GM18507 (cell line): Measurements from ENCODE around the gene GNAI3.

Source experiments
- DNase-seq: peaks from one replicate; pipeline ENCODE4 v3.0.0; 2011; ENCODE audit warnings: low read depth; ENCODE audit not compliant: insufficient read length; ENCODE audit errors: extremely low spot score
- FAIRE-seq: peaks from 2 replicates; lab custom pipeline; 2011; peaks lifted over from hg19 to GRCh38; lab: Jason Lieb, UNC

Gene GNAI3

DNA sequence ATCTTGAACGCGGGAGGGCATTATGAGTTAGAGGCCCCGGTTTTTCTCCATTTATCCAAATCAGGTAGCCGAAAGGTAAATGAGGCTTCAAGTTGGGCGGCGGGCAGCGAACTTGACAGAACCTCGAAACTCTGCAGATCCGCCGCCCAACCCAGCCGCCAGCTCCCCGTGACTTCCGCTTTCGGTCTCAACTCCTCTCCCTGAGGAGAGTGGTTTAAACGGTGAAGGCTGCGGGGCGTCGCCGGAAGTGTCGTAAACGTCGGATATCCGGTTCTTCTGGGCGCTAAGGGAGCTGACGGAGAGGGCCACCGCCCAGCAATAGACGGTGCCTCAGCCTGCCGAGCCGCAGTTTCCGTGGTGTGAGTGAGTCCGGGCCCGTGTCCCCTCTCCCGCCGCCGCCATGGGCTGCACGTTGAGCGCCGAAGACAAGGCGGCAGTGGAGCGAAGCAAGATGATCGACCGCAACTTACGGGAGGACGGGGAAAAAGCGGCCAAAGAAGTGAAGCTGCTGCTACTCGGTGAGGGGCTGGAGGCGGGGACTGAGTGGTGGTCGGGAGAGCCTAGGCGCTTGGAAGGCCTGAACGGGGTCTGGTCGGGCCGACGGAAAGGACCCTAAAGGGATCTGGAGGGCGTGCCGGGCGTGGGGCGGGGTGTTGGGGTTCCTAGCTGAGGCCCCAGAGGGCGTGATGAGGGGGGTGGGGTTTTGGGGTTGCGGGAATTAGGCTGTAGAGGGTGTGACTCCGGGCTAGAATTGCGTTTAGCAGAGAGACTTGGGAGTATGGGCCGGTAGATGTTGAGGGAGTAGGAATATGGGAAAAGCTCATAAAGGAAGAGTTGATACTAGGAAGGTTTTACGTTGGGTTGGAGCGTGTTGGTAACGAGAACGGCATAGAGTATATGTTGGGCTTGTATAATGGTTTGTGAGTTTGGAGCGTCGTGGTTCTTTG, at the start of gene GNAI3:
GNAI3 (plus strand) TSS at position 295 of the 947 bp plus-strand sequence; CDS start at position 401, 106 bp downstream.
- FAIRE-seq (peak; percentile 96), DNase-seq (peak; percentile 85)

DNA sequence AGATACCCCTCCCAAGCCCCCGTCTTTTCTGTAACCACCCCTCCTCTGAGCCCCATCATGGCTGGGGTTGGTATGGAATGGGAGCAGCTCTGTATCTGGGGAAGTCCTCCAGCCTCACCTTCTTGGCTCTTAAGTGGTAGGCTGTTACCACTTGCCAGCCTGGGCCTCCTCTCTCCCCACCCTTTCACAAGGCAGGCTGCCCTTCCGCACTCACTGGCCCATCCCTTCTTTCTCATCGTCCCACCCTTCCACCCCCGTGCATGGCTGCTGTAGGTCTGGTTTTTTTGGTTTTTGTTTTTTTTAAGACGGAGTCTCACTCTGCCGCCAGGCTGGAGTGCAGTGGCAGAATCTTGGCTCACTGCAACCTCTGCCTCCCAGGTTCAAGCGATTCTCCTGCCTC, 49.3 kb upstream of the GNAI3 start:
- FAIRE-seq (no peak), DNase-seq (no peak)

DNA sequence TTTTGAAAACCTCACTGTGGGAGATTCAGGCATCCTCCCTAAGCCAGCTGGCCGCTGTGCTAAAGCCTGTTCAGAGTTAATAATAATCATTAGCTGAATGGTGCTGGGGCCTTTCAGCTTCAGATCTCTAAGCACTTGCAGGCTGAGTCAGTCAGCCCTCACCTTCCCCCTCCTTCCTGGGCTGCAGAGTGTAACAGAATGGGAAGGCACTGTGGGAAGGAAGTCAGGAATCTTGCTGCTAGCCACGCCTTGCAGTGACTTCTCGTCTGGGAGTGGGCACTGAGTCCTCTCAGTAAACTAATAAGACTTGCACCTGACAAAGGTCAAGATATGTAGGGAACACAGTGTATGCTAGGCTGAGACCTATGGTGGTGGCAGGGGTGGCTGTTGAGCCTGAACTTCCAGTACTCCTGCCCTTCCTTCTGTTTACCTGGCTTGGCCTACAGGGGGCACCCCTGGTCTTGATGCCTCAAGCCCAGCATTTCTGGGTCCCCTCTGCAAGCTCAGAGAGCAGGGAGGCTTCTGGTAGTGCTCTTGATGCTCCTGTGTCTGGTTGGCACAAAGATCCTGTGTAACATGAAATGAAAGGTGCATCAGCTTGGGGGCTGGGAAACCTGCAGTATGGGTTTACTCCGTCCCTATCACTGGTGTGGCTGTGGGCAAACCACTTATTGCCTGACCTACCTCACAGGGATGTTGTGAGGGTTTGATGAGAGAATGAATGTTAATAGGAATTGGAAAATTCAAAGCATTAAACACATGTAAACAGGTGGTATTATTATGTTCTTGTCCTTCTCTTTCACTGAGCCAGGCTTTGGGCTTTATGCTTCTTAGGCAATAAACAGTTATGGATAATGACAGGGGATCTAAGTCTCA, 48.5 kb upstream of the GNAI3 start:
- FAIRE-seq: no peak
- DNase-seq: no peak

GRCh38 chr1:109500941-109501381, 47.5 kb upstream of the GNAI3 start:
- DNase-seq (no peak), FAIRE-seq (no peak)

GRCh38 chr1:109501644-109502363, 46.6 kb upstream of the GNAI3 start:
- DNase-seq (no peak), FAIRE-seq (no peak)

DNA sequence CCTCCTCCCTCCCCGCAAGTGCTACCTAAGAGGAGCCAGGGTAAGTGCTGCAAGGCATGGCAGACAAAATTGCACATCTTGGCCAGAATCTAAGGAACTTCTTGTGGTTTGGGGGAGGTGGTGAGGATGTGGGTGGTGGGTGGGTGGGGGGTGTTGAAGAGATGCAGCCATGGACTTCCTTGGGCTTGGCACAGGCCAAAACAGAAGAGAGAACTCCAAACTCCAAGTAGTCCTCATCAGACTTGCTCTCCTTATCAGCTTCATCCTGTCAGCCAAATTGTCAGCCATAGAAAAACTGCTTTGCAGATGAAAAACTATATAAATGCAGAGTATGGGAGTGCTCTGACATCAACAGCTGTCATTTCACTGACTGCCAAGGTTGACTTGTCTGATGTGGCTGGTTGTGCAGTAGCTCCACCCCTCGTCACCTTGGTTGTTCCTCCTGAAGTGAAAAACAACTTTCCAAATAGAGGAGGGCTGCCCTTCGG, 46.0 kb upstream of the GNAI3 start:
- FAIRE-seq: no peak
- no peak for DNase-seq

DNA sequence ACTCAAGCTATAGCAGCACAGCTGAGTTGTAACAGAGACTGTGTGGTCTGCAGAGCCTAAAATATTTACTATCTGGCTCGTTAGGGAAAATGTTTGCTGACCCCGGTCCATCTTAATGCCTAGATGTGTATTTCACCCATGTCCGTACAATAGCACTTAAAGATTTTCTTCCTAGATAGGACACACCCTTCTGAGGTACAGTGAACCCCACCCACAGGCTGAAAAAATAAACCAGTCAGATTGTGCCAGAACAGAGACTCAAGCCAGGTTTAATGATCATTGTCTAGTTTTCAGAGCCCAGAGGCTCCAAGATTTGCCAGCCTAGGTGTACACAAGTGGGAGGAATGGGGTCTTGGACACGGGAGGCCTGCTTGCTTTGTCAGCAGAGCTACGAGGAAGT, 44.5 kb upstream of the GNAI3 start:
- DNase-seq (no peak), FAIRE-seq (no peak)

- FAIRE-seq (no peak), DNase-seq (no peak)
Measured at GRCh38 chr1:109504974-109505373, 43.4 kb upstream of the GNAI3 start.

DNA sequence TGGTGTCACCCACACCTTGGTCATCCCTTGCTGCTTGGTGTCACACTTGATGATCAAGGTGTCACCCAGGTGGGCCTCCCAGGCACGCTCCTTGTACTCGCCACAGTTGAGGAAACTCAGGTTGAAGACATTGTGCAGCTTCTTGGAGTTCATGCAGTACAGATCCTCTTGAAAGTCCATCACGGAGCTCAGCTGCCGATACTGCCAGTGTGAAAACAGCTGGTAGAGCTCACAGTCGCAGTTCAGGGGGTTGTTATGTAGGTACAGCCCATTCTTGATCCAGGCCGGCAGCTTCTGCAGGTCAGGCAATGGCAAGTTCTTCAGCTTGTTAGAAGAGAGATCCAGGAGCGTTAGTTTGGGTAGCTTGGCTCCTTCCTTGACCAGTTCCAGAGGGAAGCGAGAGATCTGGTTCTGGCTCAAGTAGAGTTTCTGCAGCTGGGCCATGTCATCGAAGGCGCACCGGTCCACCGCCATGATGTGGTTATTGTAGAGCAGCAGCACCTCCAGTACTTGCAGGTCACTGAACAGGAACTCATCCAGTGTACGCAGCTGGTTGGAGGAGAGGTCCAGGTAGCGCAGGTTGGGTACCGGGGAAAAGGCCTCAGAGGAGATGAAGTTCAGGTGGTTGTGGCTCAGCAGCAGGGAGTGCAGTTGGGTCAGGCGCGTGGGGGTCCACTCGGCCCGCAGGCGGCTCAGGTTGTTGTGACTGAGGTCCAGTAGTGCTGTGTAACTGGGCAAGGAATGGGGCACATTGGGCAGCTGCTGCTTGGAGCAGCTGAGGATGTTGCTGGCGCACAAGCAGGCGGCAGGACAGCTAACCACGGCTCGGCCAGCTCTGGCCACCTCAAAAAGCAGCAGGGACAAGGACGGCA, 40.2 kb upstream of the GNAI3 start:
- FAIRE-seq (no peak), DNase-seq (no peak)

DNA sequence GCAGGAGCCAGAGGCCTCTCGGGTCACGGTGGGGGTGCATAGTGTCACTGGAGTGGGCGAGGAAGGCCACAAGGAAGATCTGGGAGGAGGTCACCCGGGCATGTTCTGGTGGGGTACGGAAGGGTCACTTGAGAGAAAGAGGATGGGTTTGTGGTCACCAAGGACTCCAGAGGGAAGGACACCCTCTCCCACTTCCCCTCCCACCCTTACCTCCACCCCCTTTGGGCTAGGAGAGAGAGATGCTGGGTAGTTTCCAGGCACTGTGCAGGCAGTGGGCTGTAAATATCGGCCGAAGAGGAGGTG, 39.6 kb upstream of the GNAI3 start:
- FAIRE-seq: no peak
- DNase-seq: no peak

- FAIRE-seq: no peak
- peak; percentile 67 for DNase-seq
Measured at GRCh38 chr1:109509176-109510134, 39.0 kb upstream of the GNAI3 start, which contains the start of gene AMIGO1. Gene AMIGO1, minus strand, starts transcription at chr1:109509727. Its CDS starts 815 bp downstream, at chr1:109508912.

GRCh38 chr1:109513110-109513710, 35.2 kb upstream of the GNAI3 start:
- DNase-seq (no peak), FAIRE-seq (no peak)

DNA sequence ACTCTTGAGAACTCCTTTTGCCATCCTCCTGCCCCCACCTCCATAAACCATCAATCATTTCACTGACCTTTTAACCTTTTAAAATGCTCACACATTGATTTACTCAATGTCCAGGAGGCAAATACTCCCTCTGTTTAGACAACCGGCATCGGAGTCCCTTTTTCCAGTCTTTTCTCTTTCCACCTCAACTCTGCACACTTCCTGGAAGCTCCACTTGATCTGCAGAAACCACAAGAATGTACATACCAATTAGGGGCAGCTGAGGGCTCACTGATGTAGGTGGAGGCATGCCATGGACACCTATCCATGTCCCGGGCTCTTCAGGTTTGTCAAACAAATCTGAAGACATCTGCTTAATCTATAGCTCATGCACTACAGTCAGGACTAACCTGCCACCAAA, 33.6 kb upstream of the GNAI3 start:
- FAIRE-seq (no peak), DNase-seq (no peak)

GRCh38 chr1:109516872-109517271, 31.5 kb upstream of the GNAI3 start:
- FAIRE-seq (no peak), DNase-seq (no peak)

DNA sequence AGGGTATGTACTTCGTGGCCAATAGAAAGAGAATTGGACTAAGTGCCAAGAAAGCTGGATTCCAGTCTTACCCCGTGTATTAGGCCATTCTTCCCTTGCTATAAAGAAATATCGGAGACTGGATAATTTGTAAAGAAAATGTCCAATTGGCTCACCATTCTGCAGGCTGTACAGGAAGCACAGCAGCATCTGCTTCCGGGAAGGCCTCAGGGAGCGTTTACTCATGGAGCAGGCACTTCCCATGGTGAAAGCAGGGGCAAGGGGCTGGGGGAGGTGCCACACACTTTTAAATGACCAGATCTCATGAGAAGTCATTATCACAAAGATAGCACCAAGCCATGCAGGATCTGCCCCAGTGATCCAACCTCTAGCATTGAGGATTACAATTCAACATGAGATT, 31.1 kb upstream of the GNAI3 start:
- DNase-seq (no peak), FAIRE-seq (no peak)

- FAIRE-seq (no peak), DNase-seq (no peak)
Measured at GRCh38 chr1:109521002-109521951, 27.1 kb upstream of the GNAI3 start.
